A549 (cell line): ENCODE results near the gene ZNF132. TPM values are rescaled to one million over a fixed set of nuclear protein-coding genes. Genes with fewer than 3 reads are reported as not detected.

ENCODE experiments used
- ATAC-seq, 2 experiments: fragments of 200-7000 bp in 1 of 2; fragments of >200 bp in 1 of 2; cut with Nextera tagmentation in 1 of 2; cut with Tn5 transposase in 1 of 2; 3 replicates each; pipeline versions ENCODE4 v1.8.0 to v1.9.1; 2018 to 2020; ENCODE audit warnings: mild to moderate bottlenecking in 1 of 2, moderate library complexity in 1 of 2
- CTCF ChIA-PET: fragments of 300-600 bp; sonication (Branson Sonifier 250); formaldehyde crosslinking; extraction: SDS; loops from one replicate; lab custom pipeline; 2021; ENCODE audit warnings: antibody characterized with exemption, inconsistent platforms; lab: Yijun Ruan, JAX
- POLR2A ChIA-PET: fragments of 350-600 bp; formaldehyde crosslinking; extraction: SDS; loops from one replicate; lab custom pipeline; 2021; ENCODE audit warnings: antibody characterized with exemption, inconsistent platforms; lab: Yijun Ruan, JAX
- DNase-seq, 2 experiments: peaks; one replicate each; pipeline versions ENCODE4 v3.0.0 to v3.0.0-alpha.2; 2011 to 2016; ENCODE audit warnings: low read depth in 1 of 2, low spot score in 1 of 2
- FAIRE-seq: peaks from 2 replicates; lab custom pipeline; 2011; peaks lifted over from hg19 to GRCh38; lab: Jason Lieb, UNC
- H3K27ac ChIP-seq, 2 experiments: fragments of >200 bp; sonication (Bioruptor Twin); formaldehyde crosslinking; 3 replicates each; pipeline ENCODE4 v1.5.1; 2016 to 2017
- H3K4me1 ChIP-seq: fragments of >200 bp; sonication (Bioruptor Twin); formaldehyde crosslinking; 3 replicates; pipeline ENCODE4 v1.6.1; 2016
- H3K4me2 ChIP-seq: fragments of >200 bp; sonication (Bioruptor Twin); formaldehyde crosslinking; 3 replicates; pipeline ENCODE4 v1.6.1; 2016
- H3K4me3 ChIP-seq: fragments of >200 bp; sonication (Bioruptor Twin); formaldehyde crosslinking; 3 replicates; pipeline ENCODE4 v1.5.1; 2016
- H3K9me3 ChIP-seq: fragments of >200 bp; sonication (Bioruptor Twin); formaldehyde crosslinking; 3 replicates; pipeline ENCODE4 v1.6.1; 2016
- CHD4 ChIP-seq: fragments of 200-600 bp; sonication (generic); IDR thresholded peaks from 2 replicates; pipeline ENCODE4 v1.6.1; 2016; ENCODE audit warnings: antibody characterized with exemption, mild to moderate bottlenecking, borderline replicate concordance
- CTCF ChIP-seq: fragments of >200 bp; sonication (Bioruptor Twin); formaldehyde crosslinking; IDR thresholded peaks from 3 replicates; pipeline ENCODE4 v1.5.1; 2016
- EHMT2 ChIP-seq: fragments of 200-600 bp; sonication (generic); IDR thresholded peaks from 2 replicates; pipeline ENCODE4 v1.6.1; 2016; ENCODE audit warnings: antibody characterized with exemption, low read depth, mild to moderate bottlenecking, moderate library complexity
- ESRRA ChIP-seq: fragments of 150-350 bp; IDR thresholded peaks from 2 replicates; pipeline ENCODE4 v1.6.1; 2014; ENCODE audit warnings: mild to moderate bottlenecking, low read length, borderline replicate concordance
- FOSB ChIP-seq: fragments of 250-450 bp; sonication (Bioruptor Pico); IDR thresholded peaks from 2 replicates; pipeline ENCODE4 v1.5.0; 2020; ENCODE audit warnings: mild to moderate bottlenecking, moderate library complexity
- HDAC2 ChIP-seq: fragments of 200-600 bp; sonication (generic); IDR thresholded peaks from 2 replicates; pipeline ENCODE4 v1.6.1; 2016
- HMGXB4 ChIP-seq: fragments of 250-450 bp; sonication (Bioruptor Pico); IDR thresholded peaks from 2 replicates; pipeline ENCODE4 v1.5.0; 2021; ENCODE audit warnings: mild to moderate bottlenecking, moderate library complexity, borderline replicate concordance
- HOXA7 ChIP-seq: fragments of 250-450 bp; sonication (Bioruptor Pico); IDR thresholded peaks from 2 replicates; pipeline ENCODE4 v1.5.0; 2020; ENCODE audit warnings: mild to moderate bottlenecking, moderate library complexity
- JUN ChIP-seq, 2 experiments: fragments of >200 bp; sonication (Bioruptor Twin); formaldehyde crosslinking; IDR thresholded peaks; 2 replicates in 1 of 2; 3 replicates in 1 of 2; pipeline ENCODE4 v1.6.1; 2016 to 2017
- JUNB ChIP-seq: fragments of >200 bp; sonication (Bioruptor Twin); formaldehyde crosslinking; IDR thresholded peaks from 2 replicates; pipeline ENCODE4 v1.6.1; 2016
- POLR2AphosphoS2 ChIP-seq: conservative IDR thresholded peaks from 2 replicates; pipeline ENCODE4 v1.6.1; 2012; ENCODE audit warnings: low read length, improper control_type of control experiment, inconsistent platforms
- RAD21 ChIP-seq, 2 experiments: fragments of >200 bp in 1 of 2; sonication (Bioruptor Twin) in 1 of 2; formaldehyde crosslinking in 1 of 2; IDR thresholded peaks in 1 of 2; conservative IDR thresholded peaks in 1 of 2; 2 replicates in 1 of 2; 3 replicates in 1 of 2; pipeline ENCODE4 v1.6.1; 2012 to 2018; ENCODE audit warnings: inconsistent platforms in 1 of 2
- RARB ChIP-seq: fragments of 250-450 bp; sonication (Bioruptor Pico); IDR thresholded peaks from 2 replicates; pipeline ENCODE4 v1.8.0; 2021; ENCODE audit warnings: mild to moderate bottlenecking, moderate library complexity
- TFCP2L1 ChIP-seq: fragments of 250-450 bp; sonication (Bioruptor Pico); IDR thresholded peaks from 2 replicates; pipeline ENCODE4 v1.5.0; 2021; ENCODE audit warnings: mild to moderate bottlenecking
- TP53 ChIP-seq: fragments of 250-450 bp; sonication (Bioruptor Pico); IDR thresholded peaks from 2 replicates; pipeline ENCODE4 v1.5.0; 2021; ENCODE audit warnings: mild to moderate bottlenecking, moderate library complexity
- WGBS: methylation state at CpG from one replicate; pipeline ENCODE4 v1.1.6; 2017; ENCODE audit errors: missing lambda C conversion rate; 5-methylcytosine and 5-hydroxymethylcytosine counted together
- polyA plus RNA-seq, 4 experiments: library from polyadenylated mRNA; depleted of rRNA in 3 of 4; stranded (reverse); fragments of >200 nt; fragmentation: RNase III in 1 of 4; extraction: RNeasy Plus Mini Kit Qiagen cat#74134 plus additional on column Dnase treatment in 1 of 4; gene quantifications; 2 replicates in 3 of 4; 3 replicates in 1 of 4; pipeline ENCODE4 v1.2.3, GENCODE V29; 2011 to 2017
- TF ChIP-seq, protein P1 (sequence below): IDR thresholded peaks from 2 replicates; pipeline ENCODE4 v1.6.1; 2012
- TF ChIP-seq, protein P2 (sequence below): IDR thresholded peaks from 2 replicates; pipeline ENCODE4 v1.6.1; 2012

ZNF132 gene
- polyA plus RNA-seq, 2 of the 4 experiments (the other 2 are of a cell fraction) = 0.05 to 0.16 TPM

GRCh38 chr19:58395979-58396627 is 43.9 kb downstream of the ZNF132 start:
- CTCF ChIA-PET = no interaction called here
- H3K4me1 ChIP-seq = peaks cover 29% of the 10 kb centered on the region
- no peak for DNase-seq
- H3K27ac ChIP-seq = no peak overlapping the region
- peak; percentile 13 to 21; a peak in 5 of 6 replicates for ATAC-seq
- TF ChIP-seq TP53 (CRISPR knock-in tag) (0 out of 2 replicates have a peak, but pooled peaks have one; percentile 27), POLR2AphosphoS2 (peak; percentile 89), CTCF (no peak)
- TF ChIP-seq, all 56 proteins: peak for 2
- POLR2A ChIA-PET = no interaction called here
- Histone ChIP-seq H3K4me2 (no peak overlapping the region), H3K9me3 (no peaks in the 10 kb centered on the region), H3K4me3 (no peak overlapping the region)
- FAIRE-seq = no peak
- WGBS = 95% methylated on average over 62 of the region's 75 CpGs

GRCh38 chr19:58395220-58395978 is 44.6 kb downstream of the ZNF132 start, which contains the start of gene RNF225:
Gene RNF225, plus strand, starts transcription at chr19:58395656. Its CDS starts 434 bp downstream, at chr19:58396090.
- TF ChIP-seq CHD4 = no peak
- no peak for TF ChIP-seq HDAC2
- no peak for TF ChIP-seq RAD21 (conservative IDR thresholded peaks at IDR 0.05 in 1 of 2, IDR thresholded peaks at IDR 0.05 in 1 of 2)
- peak; percentile 72; the same call in 1 of the 2 replicates for TF ChIP-seq FOSB
- no peak for TF ChIP-seq JUNB
- TF ChIP-seq JUN (IDR thresholded peaks at IDR 0.05) = peak in 1 of 2 experiments; percentile 41; a peak in 4 of 5 replicates
- no peak for TF ChIP-seq ESRRA
- TF ChIP-seq TFCP2L1 (CRISPR knock-in tag) = peak; percentile 70
- TF ChIP-seq EHMT2 = no peak
- no peak; the same call in 1 of the 2 replicates for TF ChIP-seq HMGXB4 (CRISPR knock-in tag)
- TF ChIP-seq, protein P1, sequence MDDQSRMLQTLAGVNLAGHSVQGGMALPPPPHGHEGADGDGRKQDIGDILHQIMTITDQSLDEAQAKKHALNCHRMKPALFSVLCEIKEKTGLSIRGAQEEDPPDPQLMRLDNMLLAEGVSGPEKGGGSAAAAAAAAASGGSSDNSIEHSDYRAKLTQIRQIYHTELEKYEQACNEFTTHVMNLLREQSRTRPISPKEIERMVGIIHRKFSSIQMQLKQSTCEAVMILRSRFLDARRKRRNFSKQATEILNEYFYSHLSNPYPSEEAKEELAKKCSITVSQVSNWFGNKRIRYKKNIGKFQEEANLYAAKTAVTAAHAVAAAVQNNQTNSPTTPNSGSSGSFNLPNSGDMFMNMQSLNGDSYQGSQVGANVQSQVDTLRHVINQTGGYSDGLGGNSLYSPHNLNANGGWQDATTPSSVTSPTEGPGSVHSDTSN = peak; percentile 82
- peak; percentile 80 for TF ChIP-seq HOXA7
- peak; percentile 67 for TF ChIP-seq RARB
- TF ChIP-seq, protein P2, sequence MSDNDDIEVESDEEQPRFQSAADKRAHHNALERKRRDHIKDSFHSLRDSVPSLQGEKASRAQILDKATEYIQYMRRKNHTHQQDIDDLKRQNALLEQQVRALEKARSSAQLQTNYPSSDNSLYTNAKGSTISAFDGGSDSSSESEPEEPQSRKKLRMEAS = 0 out of 2 replicates have a peak, but pooled peaks have one; percentile 12
- no peak for FAIRE-seq
- WGBS = 68% methylated on average over 19 of the region's 21 CpGs
- peak in 1 of 2 experiments; percentile 49 for DNase-seq
- ATAC-seq = peak; percentile 37 to 43
- ChIA-PET POLR2A (interaction anchor here (1.0 kb wide), 1 partner anchor 148 kb away, joined by 3 read pairs; no protein-coding TSS in a partner anchor), CTCF (interaction anchor here (1.0 kb wide), 1 partner anchor 124 kb away, joined by 4 read pairs; no protein-coding TSS in a partner anchor)
- Histone ChIP-seq H3K4me2 (no peak within 1 kb of the TSS; the same call in 2 of the 3 replicates), H3K4me1 (peaks cover 28% of the 10 kb centered on the region), H3K27ac (peak within 1 kb of the TSS in 1 of 2 experiments; percentile 3; a peak in 2 of 6 replicates), H3K9me3 (no peaks in the 10 kb centered on the region), H3K4me3 (no peak within 1 kb of the TSS)
